DOHH2 (cell line): ENCODE measurements around the gene HOXA6.

Source experiments
- H3F3A ChIP-seq: fragments of 200-600 bp; sonication (generic), shearing (Covaris generic); 2 replicates; pipeline ENCODE4 v1.6.0; 2016; ENCODE audit warnings: antibody characterized with exemption, mild to moderate bottlenecking; ENCODE audit not compliant: control insufficient read depth, insufficient read depth
- H3K27ac ChIP-seq: fragments of 200-600 bp; sonication (generic); 2 replicates; pipeline ENCODE4 v1.5.1; 2014; ENCODE audit warnings: low read depth, mild to moderate bottlenecking, low read length, moderate library complexity
- H3K27me3 ChIP-seq: fragments of 200-600 bp; sonication (generic); 2 replicates; pipeline ENCODE4 v1.6.1; 2014; ENCODE audit warnings: mild to moderate bottlenecking, low read length, mixed read lengths; ENCODE audit not compliant: control insufficient read depth
- H3K36me3 ChIP-seq: fragments of 200-600 bp; sonication (generic); 2 replicates; pipeline ENCODE4 v1.6.1; 2014; ENCODE audit warnings: mild to moderate bottlenecking, low read length, moderate library complexity, mixed read lengths; ENCODE audit not compliant: control insufficient read depth
- H3K4me1 ChIP-seq: fragments of 200-600 bp; sonication (generic); 2 replicates; pipeline ENCODE4 v1.6.1; 2014; ENCODE audit warnings: mild to moderate bottlenecking, low read length, mixed read lengths; ENCODE audit not compliant: control insufficient read depth
- H3K4me2 ChIP-seq: fragments of 200-600 bp; sonication (generic); 2 replicates; pipeline ENCODE4 v1.6.0; 2014; ENCODE audit warnings: mild to moderate bottlenecking, low read length, moderate library complexity
- H3K4me3 ChIP-seq: fragments of 200-600 bp; sonication (generic); 2 replicates; pipeline ENCODE4 v1.5.1; 2014; ENCODE audit warnings: mild to moderate bottlenecking, low read length, mixed read lengths
- H3K79me2 ChIP-seq: fragments of 200-600 bp; sonication (generic); 2 replicates; pipeline ENCODE4 v1.6.1; 2014; ENCODE audit warnings: mild to moderate bottlenecking, low read length, mixed read lengths; ENCODE audit not compliant: control insufficient read depth
- H3K9me2 ChIP-seq: fragments of 200-600 bp; sonication (generic); replicated peaks from 2 replicates; pipeline ENCODE4 v1.6.1; 2014; ENCODE audit warnings: mild to moderate bottlenecking, low read length, mixed read lengths; ENCODE audit not compliant: control insufficient read depth
- H3K9me3 ChIP-seq: fragments of 200-600 bp; sonication (generic); 2 replicates; pipeline ENCODE4 v1.6.1; 2014; ENCODE audit warnings: antibody characterized with exemption, low read length, mixed read lengths; ENCODE audit not compliant: control insufficient read depth, insufficient read depth
- H4K20me1 ChIP-seq: fragments of 200-600 bp; sonication (generic); 2 replicates; pipeline ENCODE4 v1.6.0; 2014; ENCODE audit warnings: low read depth, mild to moderate bottlenecking, antibody characterized with exemption, low read length, moderate library complexity; ENCODE audit not compliant: control insufficient read depth, insufficient read depth
- EZH2phosphoT487 ChIP-seq: fragments of 200-600 bp; sonication (generic); IDR thresholded peaks from 2 replicates; pipeline ENCODE4 v1.6.1; 2017; ENCODE audit warnings: borderline replicate concordance, mild to moderate bottlenecking, antibody characterized with exemption, low read length, moderate library complexity, mixed read lengths
- TF ChIP-seq, protein P1 (sequence below): fragments of 200-600 bp; sonication (generic); IDR thresholded peaks from one replicate; pipeline ENCODE4 v1.5.1; 2014; ENCODE audit warnings: antibody characterized with exemption, mild to moderate bottlenecking, low read depth, low read length; ENCODE audit not compliant: poor library complexity, severe bottlenecking

HOXA6 gene

DNA sequence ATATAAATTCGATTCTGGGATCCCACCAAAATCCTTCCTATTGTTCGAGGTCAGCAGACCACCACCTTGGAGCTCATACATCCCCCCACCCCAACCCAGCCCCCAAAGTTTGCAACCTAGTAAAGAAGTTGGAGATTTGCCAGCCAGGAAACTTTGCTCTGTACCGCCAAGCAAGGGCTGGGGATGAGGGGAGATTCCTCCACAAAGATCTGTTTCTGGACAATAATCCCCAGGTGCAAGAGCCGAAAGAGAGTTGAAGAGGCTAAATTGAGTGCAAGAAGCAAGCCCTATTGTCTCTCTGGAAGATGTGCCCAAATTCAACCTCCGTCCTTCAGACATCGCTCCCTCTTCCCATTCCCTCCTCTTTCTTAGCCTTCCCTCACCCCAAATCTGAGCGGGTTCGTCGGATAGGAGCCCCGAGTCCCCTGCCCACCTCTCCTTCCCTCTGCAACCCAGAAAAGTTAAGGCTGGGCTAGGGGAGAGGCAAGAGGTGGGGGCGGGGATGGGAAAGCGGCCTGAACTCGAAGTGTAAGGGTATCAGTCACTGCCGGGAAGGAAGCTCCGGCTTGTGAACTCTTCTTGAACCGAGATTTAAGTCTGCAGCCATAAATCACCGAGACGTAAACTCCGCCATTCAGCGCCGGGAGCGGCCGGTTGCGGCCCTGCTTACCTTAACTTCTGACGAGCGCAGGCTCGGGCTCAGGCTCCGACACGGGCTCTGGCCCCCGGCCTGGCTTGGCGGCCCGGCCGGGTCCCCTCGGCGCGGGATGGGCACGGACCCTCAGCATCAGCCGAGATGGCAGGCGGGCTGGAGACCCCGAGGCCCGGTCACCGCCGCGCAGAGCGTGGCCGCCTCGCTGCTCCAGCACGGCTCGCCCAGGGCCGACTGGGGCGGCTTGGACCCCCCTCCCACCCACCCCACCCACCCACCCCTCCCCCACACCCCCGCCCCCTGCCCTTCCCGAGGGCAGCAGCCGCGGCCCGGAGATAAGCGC, 34.3 kb downstream of the HOXA6 start:
- no peaks in the 10 kb centered on the region for H4K20me1 ChIP-seq
- H3K27ac ChIP-seq: no peak overlapping the region
- no peaks in the 10 kb centered on the region for H3K9me2 ChIP-seq
- H3K4me1 ChIP-seq: no peaks in the 10 kb centered on the region
- H3K27me3 ChIP-seq: no peaks in the 10 kb centered on the region
- H3K79me2 ChIP-seq: no peaks in the 10 kb centered on the region
- no peaks in the 10 kb centered on the region for H3F3A ChIP-seq
- H3K36me3 ChIP-seq: no peaks in the 10 kb centered on the region
- TF ChIP-seq EZH2phosphoT487: no peak
- TF ChIP-seq, protein P1, sequence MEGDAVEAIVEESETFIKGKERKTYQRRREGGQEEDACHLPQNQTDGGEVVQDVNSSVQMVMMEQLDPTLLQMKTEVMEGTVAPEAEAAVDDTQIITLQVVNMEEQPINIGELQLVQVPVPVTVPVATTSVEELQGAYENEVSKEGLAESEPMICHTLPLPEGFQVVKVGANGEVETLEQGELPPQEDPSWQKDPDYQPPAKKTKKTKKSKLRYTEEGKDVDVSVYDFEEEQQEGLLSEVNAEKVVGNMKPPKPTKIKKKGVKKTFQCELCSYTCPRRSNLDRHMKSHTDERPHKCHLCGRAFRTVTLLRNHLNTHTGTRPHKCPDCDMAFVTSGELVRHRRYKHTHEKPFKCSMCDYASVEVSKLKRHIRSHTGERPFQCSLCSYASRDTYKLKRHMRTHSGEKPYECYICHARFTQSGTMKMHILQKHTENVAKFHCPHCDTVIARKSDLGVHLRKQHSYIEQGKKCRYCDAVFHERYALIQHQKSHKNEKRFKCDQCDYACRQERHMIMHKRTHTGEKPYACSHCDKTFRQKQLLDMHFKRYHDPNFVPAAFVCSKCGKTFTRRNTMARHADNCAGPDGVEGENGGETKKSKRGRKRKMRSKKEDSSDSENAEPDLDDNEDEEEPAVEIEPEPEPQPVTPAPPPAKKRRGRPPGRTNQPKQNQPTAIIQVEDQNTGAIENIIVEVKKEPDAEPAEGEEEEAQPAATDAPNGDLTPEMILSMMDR: no peak
- no peak overlapping the region for H3K4me2 ChIP-seq
- H3K4me3 ChIP-seq: no peak overlapping the region
- H3K9me3 ChIP-seq: no peaks in the 10 kb centered on the region

DNA sequence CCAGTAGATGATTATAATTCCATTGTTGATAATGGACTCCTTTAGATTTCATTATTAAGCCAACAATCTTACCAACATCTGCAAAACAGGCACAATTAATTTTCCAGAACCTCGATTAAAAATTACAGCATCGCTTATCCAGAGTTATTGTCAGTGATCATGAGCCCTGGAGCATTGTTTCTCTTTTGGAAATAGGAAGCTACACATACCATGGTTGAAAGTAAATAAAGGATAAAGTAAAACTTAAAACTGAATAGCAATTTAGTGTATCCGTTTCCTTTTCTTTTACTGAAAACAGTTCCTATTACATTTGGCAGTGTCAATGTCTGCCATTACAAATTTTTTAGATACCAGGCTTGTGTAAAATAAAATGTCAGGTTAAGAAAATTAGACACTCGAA, 35.2 kb downstream of the HOXA6 start:
- no peaks in the 10 kb centered on the region for H3K4me1 ChIP-seq
- H3K4me3 ChIP-seq: no peak overlapping the region
- H3K27ac ChIP-seq: no peak overlapping the region
- H3K9me2 ChIP-seq: no peaks in the 10 kb centered on the region
- no peaks in the 10 kb centered on the region for H3K27me3 ChIP-seq
- no peaks in the 10 kb centered on the region for H3F3A ChIP-seq
- H3K36me3 ChIP-seq: no peaks in the 10 kb centered on the region
- no peaks in the 10 kb centered on the region for H4K20me1 ChIP-seq
- H3K9me3 ChIP-seq: no peaks in the 10 kb centered on the region
- no peak overlapping the region for H3K4me2 ChIP-seq
- TF ChIP-seq, protein P1: no peak
- TF ChIP-seq EZH2phosphoT487: no peak
- H3K79me2 ChIP-seq: no peaks in the 10 kb centered on the region

DNA sequence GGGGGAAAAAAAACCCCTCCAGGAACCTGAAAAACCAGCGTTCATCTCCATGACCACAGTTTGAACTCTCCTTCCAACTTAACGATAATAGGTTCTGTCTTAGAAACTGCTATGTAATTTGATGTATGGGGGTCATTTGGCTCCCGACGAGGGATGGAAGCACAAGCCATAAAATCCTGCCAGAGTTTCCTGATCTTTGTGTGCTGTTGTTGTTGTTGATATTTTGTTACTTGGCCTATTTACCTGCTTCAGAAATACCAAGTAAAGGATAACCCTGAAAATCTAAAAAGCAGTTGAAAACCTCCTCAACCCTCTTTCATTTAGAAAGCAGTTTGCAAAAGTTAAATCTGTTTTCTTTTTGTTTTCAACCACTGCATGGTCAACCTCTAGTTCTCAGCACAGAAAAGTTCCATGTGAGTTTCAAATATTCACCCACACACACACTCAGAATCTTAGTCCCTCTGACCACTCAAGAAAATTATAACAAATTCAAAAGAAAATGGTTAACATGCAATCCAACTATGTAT, 35.8 kb downstream of the HOXA6 start:
- Histone ChIP-seq H3K9me3 (no peaks in the 10 kb centered on the region), H3K36me3 (no peaks in the 10 kb centered on the region), H3K79me2 (no peaks in the 10 kb centered on the region), H3F3A (0 out of 2 replicates have a peak, but pooled peaks cover 2% of the 10 kb centered on the region), H4K20me1 (no peaks in the 10 kb centered on the region), H3K27me3 (no peaks in the 10 kb centered on the region), H3K4me3 (no peak overlapping the region), H3K4me1 (no peaks in the 10 kb centered on the region), H3K4me2 (no peak overlapping the region), H3K27ac (no peak overlapping the region), H3K9me2 (no peaks in the 10 kb centered on the region)
- TF ChIP-seq, protein P1: no peak
- no peak for TF ChIP-seq EZH2phosphoT487
